Neural crest cell (in vitro differentiated cells): ENCODE data around the gene DUSP21. TPM values are rescaled to one million over a fixed set of nuclear protein-coding genes. Genes with fewer than 3 reads are reported as not detected.
"Not testable (repeated sequence)": the region's sequence is repeated elsewhere in the genome, so short reads cannot be mapped to it uniquely, and the experiment has no call there.

Experiments
- DNase-seq: peaks from one replicate; pipeline ENCODE4 v3.0.0; 2021; ENCODE audit warnings: low read depth, mixed read lengths, low spot score
- H3K27ac Mint-ChIP-seq: one replicate; pipeline ENCODE4 v1.8.0; 2021; ENCODE audit warnings: mild to moderate bottlenecking, mixed read lengths; ENCODE audit not compliant: unreplicated experiment
- H3K27me3 Mint-ChIP-seq: 2 replicates; pipeline ENCODE4 v1.8.0; 2021; ENCODE audit warnings: low read depth, mild to moderate bottlenecking, mixed read lengths
- H3K36me3 Mint-ChIP-seq: 2 replicates; pipeline ENCODE4 v1.8.0; 2021; ENCODE audit warnings: low read depth, mild to moderate bottlenecking, mixed read lengths
- H3K4me1 Mint-ChIP-seq: 2 replicates; pipeline ENCODE4 v1.8.0; 2021; ENCODE audit warnings: mixed read lengths
- H3K4me3 Mint-ChIP-seq: one replicate; pipeline ENCODE4 v1.8.0; 2021; ENCODE audit warnings: mild to moderate bottlenecking, mixed read lengths
- H3K9me3 Mint-ChIP-seq: 2 replicates; pipeline ENCODE4 v1.8.0; 2021; ENCODE audit warnings: mixed read lengths
- total RNA-seq: library from RNA; stranded (reverse); gene quantifications from 2 replicates; pipeline ENCODE4 v1.2.1, GENCODE V29; 2021
- TF ChIP-seq, protein P1 (sequence below): fragments of 200-600 bp; sonication (generic); conservative IDR thresholded peaks from 2 replicates; pipeline ENCODE4 v1.5.0; 2021; ENCODE audit warnings: antibody characterized with exemption, mild to moderate bottlenecking

The DUSP21 gene
- total RNA-seq, 1 donor from 2014 or later: not detected

DNA sequence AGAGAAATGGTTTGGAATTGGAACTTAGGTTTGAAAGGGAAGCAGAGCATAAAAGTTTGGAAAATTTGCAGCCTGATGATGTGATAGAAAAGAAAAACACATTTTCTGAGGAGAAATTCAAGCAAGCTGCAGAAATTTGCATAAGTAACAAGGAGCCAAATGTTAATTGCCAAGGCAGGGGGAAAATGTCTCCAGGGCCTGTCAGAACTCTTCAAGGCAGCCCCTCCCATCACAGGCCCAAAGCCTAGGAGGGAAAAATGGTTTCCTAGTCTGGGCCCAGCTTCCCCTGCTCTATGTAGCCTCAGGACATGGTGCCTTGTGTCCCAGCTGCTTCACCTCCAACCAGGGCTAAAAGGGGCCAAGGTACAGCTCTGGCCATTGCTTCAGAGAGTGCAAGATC is 21.2 kb upstream of the DUSP21 start:
- Mint-ChIP-seq H3K27me3 (no peaks in the 10 kb centered on the region), H3K36me3 (no peaks in the 10 kb centered on the region), H3K4me3 (no peak overlapping the region), H3K9me3 (no peaks in the 10 kb centered on the region), H3K4me1 (no peaks in the 10 kb centered on the region), H3K27ac (no peak overlapping the region)
- no peak for DNase-seq
- TF ChIP-seq, protein P1, sequence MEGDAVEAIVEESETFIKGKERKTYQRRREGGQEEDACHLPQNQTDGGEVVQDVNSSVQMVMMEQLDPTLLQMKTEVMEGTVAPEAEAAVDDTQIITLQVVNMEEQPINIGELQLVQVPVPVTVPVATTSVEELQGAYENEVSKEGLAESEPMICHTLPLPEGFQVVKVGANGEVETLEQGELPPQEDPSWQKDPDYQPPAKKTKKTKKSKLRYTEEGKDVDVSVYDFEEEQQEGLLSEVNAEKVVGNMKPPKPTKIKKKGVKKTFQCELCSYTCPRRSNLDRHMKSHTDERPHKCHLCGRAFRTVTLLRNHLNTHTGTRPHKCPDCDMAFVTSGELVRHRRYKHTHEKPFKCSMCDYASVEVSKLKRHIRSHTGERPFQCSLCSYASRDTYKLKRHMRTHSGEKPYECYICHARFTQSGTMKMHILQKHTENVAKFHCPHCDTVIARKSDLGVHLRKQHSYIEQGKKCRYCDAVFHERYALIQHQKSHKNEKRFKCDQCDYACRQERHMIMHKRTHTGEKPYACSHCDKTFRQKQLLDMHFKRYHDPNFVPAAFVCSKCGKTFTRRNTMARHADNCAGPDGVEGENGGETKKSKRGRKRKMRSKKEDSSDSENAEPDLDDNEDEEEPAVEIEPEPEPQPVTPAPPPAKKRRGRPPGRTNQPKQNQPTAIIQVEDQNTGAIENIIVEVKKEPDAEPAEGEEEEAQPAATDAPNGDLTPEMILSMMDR: no peak

DNA sequence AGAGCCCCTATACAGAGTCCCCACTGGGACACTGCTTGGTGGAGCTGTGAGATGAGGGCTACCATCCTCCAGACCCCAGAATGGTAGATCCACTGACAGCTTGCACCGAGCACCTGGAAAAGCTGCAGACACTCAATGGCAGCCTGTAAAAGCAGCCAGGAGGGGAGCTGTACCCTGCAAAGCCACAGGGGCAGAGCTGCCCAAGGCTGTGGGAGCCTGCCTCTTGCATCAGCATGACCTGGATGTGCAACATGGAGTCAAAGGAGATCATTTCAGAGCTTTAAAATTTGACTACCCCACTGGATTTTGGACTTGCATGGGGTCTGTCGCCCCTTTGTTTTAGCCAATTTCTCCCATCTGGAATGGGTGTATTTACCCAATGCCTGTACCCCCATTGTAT is 20.6 kb upstream of the DUSP21 start:
- H3K4me3 Mint-ChIP-seq, H3K36me3 Mint-ChIP-seq: not testable (repeated sequence)

DNA sequence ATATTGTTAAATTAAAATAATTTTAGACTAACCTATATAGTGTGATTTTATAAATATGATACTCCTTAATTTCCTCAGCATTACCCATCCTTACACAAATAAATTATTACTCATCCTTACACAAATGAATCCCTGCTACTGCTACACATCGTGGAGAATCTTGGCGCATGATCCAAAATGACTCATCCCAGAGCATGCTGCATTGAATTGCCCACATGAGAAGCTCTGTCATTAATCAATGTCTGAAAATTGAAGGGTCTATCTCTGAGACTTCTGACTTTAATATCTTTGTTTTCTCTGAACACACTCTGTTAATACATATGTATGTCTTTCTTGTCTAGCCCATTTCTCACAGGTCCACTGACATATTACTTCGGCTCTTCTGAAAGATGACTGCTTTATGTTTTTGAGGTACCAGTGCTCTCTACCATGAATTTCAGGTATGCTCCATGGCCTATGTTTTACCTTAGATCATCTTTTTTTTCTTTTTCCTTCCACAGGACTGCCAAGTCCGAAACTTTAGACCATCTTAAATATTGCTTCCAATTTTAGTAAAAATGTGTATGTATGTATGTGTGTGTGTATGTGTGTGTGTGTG is 15.7 kb upstream of the DUSP21 start:
- Mint-ChIP-seq H3K27me3 (no peaks in the 10 kb centered on the region), H3K27ac (no peak overlapping the region), H3K9me3 (no peaks in the 10 kb centered on the region), H3K4me3 (no peak overlapping the region), H3K36me3 (no peaks in the 10 kb centered on the region), H3K4me1 (no peaks in the 10 kb centered on the region)
- TF ChIP-seq, protein P1: no peak
- no peak for DNase-seq

More for the DNA sequence above, 20.6 kb upstream of the DUSP21 start:
- not testable (repeated sequence) for H3K27me3 Mint-ChIP-seq, H3K4me1 Mint-ChIP-seq, DNase-seq, H3K9me3 Mint-ChIP-seq, H3K27ac Mint-ChIP-seq

DNA sequence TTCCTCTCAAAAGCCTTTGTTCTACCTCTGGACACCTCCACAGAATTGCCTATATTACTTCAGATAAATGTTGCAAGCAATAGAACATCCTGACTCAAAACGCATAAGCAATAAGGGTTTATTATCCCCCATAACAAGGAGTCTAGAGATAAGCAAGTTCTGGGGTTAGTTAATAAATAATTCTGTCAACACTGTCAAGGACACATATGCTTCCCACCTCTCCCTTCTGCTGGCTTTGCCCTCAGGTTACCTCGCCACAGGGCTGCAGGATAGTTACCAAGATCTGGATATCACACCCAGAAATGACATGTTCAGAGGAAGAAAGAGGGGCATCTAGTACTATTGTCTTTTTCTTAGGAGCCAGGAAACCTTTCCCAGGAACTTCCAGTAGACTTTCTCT is 14.0 kb upstream of the DUSP21 start:
- Mint-ChIP-seq H3K4me1 (no peaks in the 10 kb centered on the region), H3K27ac (no peak overlapping the region), H3K4me3 (no peak overlapping the region), H3K36me3 (no peaks in the 10 kb centered on the region), H3K9me3 (peaks cover 3% of the 10 kb centered on the region), H3K27me3 (no peaks in the 10 kb centered on the region)
- TF ChIP-seq, protein P1: no peak
- DNase-seq: no peak

DNA sequence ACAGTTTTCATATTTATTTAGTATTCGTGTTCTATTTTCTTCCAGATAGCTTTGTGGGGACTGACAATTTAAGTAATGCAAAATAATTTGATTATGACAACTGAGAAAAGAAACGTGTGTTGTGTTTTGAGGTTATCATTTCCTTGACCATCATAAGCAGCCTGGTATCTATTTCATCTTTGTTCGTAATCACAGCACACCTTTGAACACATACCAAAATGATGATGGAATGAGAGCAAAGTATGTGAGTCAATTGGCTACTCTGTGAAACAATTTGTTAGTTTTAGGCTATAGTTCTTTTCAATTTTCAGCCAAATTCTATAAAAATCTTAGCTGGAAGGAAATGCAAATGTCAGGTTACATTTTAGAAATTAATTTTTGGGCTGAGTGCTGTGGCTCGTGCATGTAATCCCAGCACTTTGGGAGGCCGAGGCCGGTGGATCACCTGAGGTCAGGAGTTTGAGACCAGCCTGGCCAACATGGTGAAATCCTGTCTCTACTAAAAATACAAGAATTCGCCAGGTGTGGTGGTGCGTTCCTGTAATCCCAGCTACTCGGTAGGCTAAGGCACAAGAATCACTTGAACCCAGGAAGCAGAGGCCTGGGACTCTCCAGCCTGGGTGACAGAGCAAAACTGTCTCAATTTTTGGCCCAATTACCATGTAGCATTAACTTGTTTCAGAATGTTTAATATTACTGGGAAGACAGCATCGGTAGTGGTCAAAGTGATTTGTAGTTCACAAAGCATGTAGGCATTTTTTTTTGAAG is 1.1 kb upstream of the DUSP21 start:
- Mint-ChIP-seq H3K27ac (no peak overlapping the region), H3K27me3 (no peaks in the 10 kb centered on the region), H3K4me1 (no peaks in the 10 kb centered on the region), H3K4me3 (no peak overlapping the region), H3K9me3 (peaks cover 5% of the 10 kb centered on the region), H3K36me3 (no peaks in the 10 kb centered on the region)
- no peak for DNase-seq
- TF ChIP-seq, protein P1: no peak

DNA sequence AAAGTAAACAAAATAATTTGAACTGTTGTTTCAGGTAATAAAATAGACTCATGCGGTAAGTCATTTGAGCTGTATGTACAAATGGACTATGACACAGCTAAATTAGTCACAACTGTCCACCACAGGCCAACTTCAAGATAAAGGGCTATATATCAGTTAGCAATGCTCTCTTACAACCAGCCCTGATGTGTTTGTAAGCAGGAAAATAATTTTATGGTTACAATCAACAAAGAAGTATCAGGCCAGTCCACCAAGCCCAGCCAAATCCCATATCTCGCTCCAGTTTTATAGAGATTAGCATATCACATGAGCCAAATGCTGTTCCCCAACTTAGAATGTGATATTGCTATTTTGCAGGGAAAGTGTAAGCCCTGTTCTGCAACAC is 511 bp upstream of the DUSP21 start:
- peaks cover 5% of the 10 kb centered on the region for H3K9me3 Mint-ChIP-seq
- H3K36me3 Mint-ChIP-seq: no peaks in the 10 kb centered on the region
- H3K4me3 Mint-ChIP-seq: no peak overlapping the region
- H3K4me1 Mint-ChIP-seq: no peaks in the 10 kb centered on the region
- TF ChIP-seq, protein P1: no peak
- no peaks in the 10 kb centered on the region for H3K27me3 Mint-ChIP-seq
- H3K27ac Mint-ChIP-seq: no peak overlapping the region
- no peak for DNase-seq
